Retina (tissue), 1 donor: ENCODE results near the gene DMAC2.
A peak's percentile ranks its signal among the peaks of the same experiment; 100 is the strongest.
"Not testable (repeated sequence)": the region's sequence is repeated elsewhere in the genome, so short reads cannot be mapped to it uniquely, and the experiment has no call there.

Experiments
- DNase-seq: peaks from one replicate; pipeline ENCODE4 v3.0.0-alpha.2; 2016

Gene DMAC2

GRCh38 chr19:41398050-41398418 is 41.7 kb downstream of the DMAC2 start:
- DNase-seq = no peak

DNA sequence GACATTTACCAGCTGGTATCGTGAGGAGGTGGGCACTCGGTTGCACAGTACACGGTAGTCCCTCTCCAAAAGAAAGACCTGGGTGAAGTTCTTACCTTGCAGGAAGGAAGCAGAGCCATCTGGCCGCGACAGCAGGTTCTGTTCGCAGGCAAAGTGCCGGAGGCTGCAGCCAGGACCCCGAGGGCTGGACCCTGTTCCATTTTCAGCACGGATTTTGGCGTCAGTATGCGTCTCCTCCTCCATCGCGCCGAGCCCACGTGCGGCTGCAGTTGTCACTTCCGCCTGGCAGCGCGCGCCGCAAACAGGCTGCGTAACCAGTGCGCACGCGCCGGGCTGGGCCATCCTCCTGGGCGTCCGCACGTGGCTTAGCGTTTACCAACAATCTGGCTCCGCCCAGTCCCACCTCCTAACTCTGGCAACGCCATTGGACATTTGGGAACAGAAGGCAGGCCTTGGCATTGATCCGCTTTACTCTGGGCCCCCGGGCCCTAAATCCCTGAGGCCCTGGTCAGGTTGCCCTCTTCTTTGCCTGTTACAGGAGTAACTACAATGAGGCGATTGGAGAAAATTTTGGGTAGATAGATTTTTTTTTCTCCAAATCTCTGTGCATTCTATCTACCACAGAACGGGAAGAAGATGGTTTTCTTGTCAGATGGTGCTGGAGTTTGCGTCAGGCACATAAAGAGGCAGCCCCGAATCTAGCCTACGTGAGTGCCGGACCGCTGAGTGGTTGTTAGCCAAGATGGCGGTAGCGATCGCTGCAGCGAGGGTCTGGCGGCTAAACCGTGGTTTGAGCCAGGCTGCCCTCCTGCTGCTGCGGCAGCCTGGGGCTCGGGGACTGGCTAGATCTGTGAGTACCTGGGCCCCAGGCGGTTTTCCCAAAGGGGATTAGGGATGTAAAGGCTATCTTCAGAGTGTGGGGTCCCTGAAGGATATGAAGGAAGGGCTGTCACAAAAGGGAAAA is 42.3 kb downstream of the DMAC2 start, which contains the start of the genes BCKDHA and EXOSC5:
Gene BCKDHA, plus strand, starts transcription at position 733 of the 964 bp plus-strand sequence. Its CDS starts 10 bp downstream, at position 743.
Gene EXOSC5, minus strand, starts transcription at position 274 of the 964 bp plus-strand sequence. Its CDS starts 31 bp downstream, at position 243.
- DNase-seq = peak; percentile 100

- no peak for DNase-seq
These were observed 44.4 kb downstream of the DMAC2 start for GRCh38 chr19:41395355-41395754.

GRCh38 chr19:41392775-41393174 is 46.9 kb downstream of the DMAC2 start:
- DNase-seq = no peak

DNA sequence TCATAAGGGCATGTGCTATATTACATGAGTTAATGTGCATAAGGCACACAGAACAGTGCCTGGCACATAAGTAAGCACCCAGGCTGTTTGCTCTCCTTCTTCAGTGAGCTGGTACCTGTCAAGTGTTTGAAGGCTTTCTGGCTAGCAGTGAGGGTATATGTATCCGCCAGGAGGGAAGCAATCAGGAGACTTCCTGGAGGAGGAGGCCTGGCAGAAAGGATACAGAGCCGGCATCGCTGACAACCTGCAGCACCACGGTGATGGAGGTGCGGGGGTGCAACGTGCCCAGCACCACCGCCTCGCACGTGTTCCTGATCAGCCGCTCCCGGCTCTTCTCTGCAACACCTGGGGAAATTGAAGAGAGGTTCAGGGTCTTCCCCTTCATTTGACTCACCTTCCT is 48.1 kb downstream of the DMAC2 start:
- DNase-seq = no peak

DNA sequence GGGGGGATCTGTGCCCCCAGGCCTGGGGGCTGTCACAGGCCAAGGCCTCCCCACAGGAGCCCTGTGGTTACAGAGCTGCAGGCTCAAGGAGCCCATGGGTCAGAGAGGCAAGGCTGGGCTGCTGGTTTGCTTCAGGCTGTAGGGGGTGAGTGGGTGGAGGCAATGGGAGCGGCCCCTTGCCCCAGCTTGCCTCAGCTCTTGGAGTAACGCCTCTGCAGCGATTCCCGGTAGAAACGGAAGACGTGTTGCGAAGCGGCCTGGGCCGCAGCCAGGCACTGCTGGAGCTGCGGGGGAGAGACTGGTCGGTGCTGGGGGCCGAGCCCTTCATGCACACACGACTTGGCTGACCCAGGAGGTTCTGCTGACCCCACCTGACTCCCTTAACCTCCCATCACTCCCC is 53.3 kb downstream of the DMAC2 start:
- DNase-seq = no peak

DNA sequence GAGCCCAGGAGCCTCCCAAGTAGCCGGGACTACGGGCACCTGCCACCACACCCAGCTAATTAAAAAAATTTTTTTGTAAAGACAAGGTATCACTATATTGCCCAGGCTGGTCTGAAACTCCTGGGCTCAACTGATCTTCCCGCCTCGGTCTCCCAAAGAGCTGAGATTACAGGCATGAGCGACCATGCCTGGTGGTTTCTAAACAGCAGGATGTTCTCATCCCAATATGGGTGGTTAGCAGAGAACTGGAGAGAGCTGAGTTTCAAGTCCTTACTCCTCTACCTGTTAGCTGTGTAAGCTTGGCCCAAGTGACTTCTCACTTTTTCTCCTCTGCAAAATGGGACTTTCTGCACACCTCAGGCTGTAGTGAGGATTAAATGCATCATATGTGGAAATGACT is 55.4 kb downstream of the DMAC2 start:
- no peak for DNase-seq

DNA sequence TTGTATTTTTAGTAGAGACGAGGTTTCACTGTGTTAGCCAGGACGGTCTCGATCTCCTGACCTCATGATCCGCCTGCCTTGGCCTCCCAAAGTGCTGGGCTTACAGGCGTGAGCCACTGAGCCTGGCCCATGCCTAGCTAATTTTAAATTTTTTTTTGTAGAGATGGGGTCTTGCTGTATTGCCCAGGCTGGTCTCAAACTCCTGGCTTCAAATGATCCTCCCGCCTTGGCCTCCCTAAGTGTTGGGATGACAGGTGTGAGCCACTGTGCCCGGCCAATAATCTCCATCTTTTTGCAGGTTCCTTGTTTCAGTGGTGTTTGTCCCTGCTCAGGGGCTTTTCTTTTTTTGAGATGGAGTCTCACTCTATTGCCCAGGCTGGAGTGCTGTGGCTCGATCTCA is 58.2 kb downstream of the DMAC2 start:
- DNase-seq = not testable (repeated sequence)
